ENCODE results near the gene PTPRG.

The PTPRG gene

GRCh38 chr3:61650719-61651410 is 89.5 kb downstream of the PTPRG start:
- DNase-seq (ENCODE audit: low read depth in 3 of 3) = no peak

DNA sequence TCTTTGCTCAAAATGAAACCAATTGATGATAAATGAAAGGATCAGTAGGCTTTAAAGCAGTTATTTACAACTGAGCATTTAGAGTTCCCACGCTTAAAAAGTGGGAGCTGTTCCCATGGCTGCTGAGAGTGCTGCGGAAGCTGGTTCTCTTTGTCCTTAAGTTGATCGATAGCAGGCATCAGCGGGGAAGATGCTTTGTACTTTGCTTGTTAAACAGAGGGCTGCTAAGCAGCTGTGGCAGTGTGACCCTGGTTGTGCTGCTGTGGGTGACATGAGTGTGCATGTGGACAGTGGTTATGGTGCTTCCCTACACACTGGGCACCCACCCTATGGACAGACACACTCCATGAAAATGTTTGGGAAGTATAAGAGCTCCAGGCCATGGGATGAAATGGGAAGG is 96.3 kb downstream of the PTPRG start:
- DNase-seq (ENCODE audit: low read depth in 3 of 3) = no peak

DNA sequence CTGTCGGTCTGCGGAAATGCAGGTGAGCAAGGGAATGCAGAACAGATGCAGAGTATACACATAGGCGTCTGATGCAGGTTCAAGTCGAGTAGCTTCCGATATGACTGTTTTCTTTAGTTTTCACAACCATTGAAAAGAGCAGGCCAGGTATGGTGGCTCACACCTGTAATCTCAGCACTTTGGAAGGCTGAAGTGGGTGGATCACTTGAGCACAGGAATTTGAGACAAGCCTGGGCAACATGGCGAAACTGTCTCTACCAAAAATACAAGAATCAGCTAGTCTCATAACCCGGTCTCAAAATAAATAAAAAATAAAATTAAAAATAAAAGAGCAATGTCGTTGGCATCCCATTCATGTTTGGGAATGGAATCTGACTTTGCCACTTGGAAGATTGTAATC is 101.5 kb downstream of the PTPRG start:
- no peak for DNase-seq (ENCODE audit: low read depth in 3 of 3)

- no peak for DNase-seq (ENCODE audit: low read depth in 3 of 3)
These were observed 102.2 kb downstream of the PTPRG start for GRCh38 chr3:61663356-61664104.

- no peak for DNase-seq (ENCODE audit: low read depth in 3 of 3)
These were observed 102.7 kb downstream of the PTPRG start for GRCh38 chr3:61664105-61664482.

- no peak for DNase-seq (ENCODE audit: low read depth in 3 of 3)
These were observed 103.8 kb downstream of the PTPRG start for GRCh38 chr3:61665121-61665520.

- DNase-seq (ENCODE audit: low read depth in 3 of 3) = no peak
These were observed 104.6 kb downstream of the PTPRG start for GRCh38 chr3:61665987-61666386.

DNA sequence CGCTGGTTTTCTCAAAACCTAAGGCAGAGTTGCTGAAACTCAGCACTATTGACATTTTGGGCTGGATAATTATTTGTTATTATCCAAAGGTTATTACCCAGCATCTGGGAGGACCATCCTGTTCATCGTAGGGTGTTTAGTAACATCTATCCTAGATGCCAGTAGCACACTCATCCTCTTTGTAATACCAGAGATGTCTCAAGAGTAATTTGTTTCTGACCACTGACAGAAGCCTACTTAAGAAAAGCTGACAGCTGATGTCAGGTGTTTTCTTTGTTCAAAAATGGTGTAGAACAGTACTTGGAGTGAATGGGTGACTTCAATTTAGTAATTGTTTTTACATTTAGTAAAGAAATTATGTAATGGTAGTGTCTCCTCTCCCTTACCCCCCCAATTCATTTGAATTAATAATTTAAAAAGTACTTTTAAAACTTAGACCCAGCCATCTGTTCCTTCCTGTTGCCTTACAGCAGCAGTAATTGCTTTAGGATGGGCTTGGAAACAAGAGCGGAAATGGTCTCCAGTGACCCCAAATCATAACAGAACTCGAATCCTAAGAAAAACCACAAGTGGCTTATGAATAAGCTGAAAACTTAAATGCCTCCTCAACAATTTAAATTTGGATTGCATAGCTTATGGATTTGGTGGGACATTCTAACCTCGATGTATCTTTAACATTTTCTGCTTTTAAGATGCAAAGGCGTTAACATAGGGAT is 105.4 kb downstream of the PTPRG start:
- DNase-seq (ENCODE audit: low read depth in 3 of 3) = no peak

- no peak for DNase-seq (ENCODE audit: low read depth in 3 of 3)
These were observed 106.0 kb downstream of the PTPRG start for GRCh38 chr3:61667383-61667782.

DNA sequence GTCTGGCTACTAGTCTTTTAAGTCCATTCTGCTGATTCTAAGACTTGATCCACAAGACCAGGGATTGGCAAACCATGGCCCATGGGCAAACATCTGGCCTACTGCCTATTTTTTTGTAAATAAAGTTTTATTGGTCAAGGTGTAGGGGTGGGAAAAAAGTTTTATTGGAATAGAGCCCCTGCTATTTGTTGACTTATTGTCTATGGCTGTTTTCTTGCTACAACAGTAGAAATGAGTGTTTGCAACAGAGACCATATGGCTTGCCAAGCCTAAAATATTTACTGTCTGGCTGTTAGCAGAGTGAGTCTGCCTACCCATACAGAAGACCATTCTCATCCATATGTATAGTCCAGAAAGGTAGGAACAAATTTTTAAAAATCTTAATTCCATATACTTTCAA is 106.4 kb downstream of the PTPRG start:
- no peak for DNase-seq (ENCODE audit: low read depth in 3 of 3)

- DNase-seq (ENCODE audit: low read depth in 3 of 3) = no peak
These were observed 107.0 kb downstream of the PTPRG start for GRCh38 chr3:61668317-61668864.

GRCh38 chr3:61669203-61669602 is 107.8 kb downstream of the PTPRG start:
- no peak for DNase-seq (ENCODE audit: low read depth in 3 of 3)

DNA sequence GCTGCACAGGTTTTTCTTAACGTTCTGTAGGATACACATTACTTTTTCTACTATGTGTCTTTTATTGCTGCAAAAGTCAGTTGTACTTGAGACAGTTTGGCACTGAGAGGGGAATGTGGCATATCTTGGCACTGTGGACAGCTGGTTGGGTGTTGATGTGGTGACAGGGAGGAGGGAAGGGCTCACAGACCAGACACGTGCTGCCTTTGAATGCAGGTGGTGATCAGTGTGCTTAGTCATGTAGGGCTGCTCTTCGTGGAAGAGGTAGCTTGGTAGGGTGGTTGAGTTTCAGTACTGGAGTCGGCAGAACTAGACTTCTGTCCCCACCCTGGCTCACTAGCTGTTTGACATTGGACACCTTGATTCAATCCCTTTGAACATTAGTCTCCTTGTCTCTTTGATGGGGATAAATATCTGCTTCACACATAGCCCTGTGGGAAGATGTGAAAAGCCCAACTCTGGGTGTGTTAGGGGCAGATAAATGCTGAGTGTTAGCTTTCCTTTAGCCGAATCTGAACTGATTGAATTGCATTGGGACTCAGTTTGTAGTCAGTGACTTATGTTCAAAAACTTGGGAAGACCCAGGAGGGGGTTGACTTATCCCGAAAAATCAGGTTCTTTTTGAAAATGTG is 108.4 kb downstream of the PTPRG start:
- DNase-seq (ENCODE audit: low read depth in 3 of 3) = no peak

- no peak for DNase-seq (ENCODE audit: low read depth in 3 of 3)
These were observed 112.3 kb downstream of the PTPRG start for GRCh38 chr3:61673651-61674050.

GRCh38 chr3:61674596-61674995 is 113.2 kb downstream of the PTPRG start:
- DNase-seq (ENCODE audit: low read depth in 3 of 3) = no peak

DNA sequence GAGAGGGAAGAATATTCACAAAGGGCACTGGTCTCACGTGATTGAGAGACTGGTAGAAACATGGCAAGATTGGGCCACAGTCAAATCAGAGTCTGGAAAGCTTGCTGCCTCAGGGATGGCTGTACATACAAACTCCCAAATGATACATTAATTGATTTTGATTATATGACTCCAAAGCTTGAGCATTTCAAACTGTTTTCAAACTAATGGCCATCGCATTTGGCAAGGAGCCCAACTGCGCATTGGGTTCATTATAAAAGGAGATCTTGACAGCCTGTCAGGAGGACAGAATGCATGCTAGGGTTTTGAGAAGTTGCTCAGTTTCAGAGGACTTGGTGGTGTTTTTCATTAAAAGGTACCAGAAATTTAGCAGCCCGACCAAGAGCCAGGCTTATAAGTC is 117.7 kb downstream of the PTPRG start:
- no peak for DNase-seq (ENCODE audit: low read depth in 3 of 3)

DNA sequence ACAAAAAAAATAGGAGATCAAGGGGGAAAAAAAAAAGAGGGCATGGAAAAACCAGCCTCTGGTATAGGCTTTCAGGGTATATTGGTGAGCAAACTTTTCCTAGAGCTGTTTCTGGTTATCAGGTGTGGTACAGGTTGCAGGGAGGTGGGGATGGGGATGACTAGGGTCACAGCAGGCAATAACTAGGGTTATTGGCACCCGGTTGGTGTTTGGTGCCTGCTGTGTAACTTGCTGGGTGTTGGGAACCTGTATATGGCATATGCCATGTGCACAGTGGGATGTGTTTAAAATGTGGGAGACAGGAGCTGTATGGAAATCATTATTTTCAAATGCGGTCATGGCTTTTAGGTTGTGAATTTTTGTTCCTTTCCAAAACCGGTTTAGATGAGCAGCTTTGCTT is 119.2 kb downstream of the PTPRG start:
- DNase-seq (ENCODE audit: low read depth in 3 of 3) = no peak

DNA sequence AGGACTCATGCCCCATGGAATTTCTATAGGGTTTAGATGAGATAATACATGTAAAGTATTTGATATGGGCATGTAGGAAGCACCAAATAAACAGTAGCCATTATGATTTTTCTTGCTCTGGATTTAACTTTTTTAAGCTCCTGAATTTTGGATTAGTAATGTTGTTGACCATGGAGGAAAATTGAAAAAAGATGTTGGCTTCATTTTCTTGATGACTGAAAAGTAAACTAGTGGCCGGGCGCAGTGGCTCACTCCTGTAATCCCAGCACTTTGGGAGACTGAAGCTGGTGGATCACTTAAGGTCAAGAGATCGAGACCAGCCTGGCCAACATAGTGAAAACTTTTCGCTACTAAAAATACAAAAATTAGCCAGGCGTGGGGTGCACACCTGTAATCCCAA is 120.3 kb downstream of the PTPRG start:
- DNase-seq (ENCODE audit: low read depth in 3 of 3) = no peak

DNA sequence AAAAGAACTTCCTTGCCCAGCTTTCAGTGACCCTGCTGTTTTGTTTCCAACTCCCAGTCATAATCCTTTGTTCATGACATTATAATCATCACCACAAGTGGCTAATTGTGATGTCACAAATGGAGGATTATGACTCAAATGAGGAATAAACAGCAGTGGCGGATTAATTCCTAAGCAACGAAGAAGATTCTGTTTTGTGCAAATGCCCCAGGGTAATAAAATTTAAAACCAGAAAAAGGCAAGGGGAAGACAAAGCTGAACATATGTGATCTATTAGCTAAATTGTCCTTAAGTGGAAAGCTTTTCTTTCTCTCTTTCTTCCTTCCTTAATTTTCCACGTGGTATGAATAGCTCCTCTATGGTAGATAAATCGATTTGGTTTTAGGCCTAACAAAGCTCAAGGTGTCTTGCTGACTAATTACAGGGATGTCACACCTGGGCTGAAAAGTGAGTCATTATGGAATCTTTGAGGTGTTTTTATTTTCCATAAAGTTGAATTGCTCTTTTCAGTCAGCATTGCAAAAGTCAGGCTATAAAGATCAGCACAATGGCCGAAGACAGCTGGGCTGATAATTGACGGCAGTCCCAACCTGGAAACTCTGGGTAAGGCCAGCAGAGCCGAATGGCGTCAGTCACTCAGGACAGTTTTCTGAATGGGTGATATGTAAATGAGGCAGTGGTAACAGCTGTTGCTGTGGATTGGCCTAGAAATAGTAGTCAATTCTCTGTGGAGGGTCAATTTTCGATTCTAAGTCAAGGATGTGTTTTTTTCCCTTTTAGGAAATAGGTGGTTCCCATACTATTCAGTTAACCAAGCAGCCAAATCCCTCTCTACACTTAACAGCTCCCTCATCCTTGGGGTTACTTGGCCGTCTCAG is 121.5 kb downstream of the PTPRG start:
- no peak for DNase-seq (ENCODE audit: low read depth in 3 of 3)

DNA sequence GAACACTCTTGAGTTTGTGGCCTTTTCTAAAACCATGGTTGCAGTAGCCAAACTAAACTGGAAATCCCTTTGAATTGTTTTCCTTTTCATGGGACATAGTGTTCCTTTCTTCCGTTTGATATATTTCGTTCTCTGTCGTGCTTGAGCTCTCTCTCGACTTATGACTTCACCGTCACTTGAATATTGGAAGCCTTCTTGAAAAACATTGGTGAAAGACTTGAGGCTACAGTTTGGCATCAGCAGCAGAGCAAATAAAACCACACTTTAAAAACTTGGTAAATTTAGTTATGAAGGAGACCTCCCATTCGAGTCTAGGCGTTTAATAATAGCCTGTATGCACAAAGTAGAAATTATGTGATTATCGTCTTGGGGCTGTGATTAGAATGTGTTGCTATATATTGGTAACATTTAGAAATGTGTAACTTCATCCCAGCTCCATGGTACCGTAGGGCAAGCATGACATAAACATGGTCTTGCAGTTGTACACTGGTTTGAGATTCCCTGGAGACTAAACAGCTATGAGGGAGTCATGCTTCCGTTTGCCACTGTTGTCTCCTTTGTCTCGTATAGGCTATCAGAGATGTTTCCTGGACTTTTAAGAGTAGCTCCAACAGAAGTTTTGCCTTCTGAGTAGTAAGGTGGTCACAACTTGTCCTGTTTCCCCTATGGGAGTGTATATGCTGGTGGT is 122.3 kb downstream of the PTPRG start:
- no peak for DNase-seq (ENCODE audit: low read depth in 3 of 3)

GRCh38 chr3:61684386-61684785 is 123.0 kb downstream of the PTPRG start:
- no peak for DNase-seq (ENCODE audit: low read depth in 3 of 3)

All from stimulated activated CD4-positive, alpha-beta T cell treated with anti-CD3 and anti-CD28 coated beads, TNF-alpha, amount 100 ng/mL, for 24 hours (primary cell).